ENCODE data around the gene DST. TPM values are rescaled to one million over a fixed set of nuclear protein-coding genes. Genes with fewer than 3 reads are reported as not detected.

DST gene
- total RNA-seq, 2 donors from 2014 or later = 443 to 489 TPM

DNA sequence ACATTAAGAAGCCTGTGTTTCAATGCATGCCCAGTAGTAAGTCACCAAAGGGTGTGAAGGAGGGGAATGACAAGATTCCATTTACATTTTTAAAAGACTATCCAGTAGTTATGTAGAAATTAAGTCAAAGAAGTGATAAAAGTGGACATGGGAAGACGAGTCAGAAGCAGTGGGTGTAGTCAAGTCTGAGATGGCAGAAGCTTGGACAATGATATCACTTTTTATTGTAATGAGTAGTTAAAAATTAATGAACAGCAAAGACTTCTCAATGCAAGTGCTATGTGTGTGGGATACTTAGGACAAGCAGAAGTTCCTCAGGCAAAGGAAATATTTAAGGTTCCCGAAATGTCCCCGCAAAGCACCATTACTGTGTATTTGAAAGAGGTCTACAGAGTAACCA, 156.0 kb downstream of the DST start:
- peaks cover 9 to 27% of the 10 kb centered on the region in 2 donors for H3K4me1 ChIP-seq (ENCODE audit: control insufficient read depth in 1 of 2, low read depth in 2 of 2)
- H3K27ac ChIP-seq = no peak overlapping the region
- H3K4me3 ChIP-seq = no peak overlapping the region
- DNase-seq (ENCODE audit: low spot score) (no peak), ATAC-seq (ENCODE audit: insufficient number of reproducible peaks, low FRiP score, low read depth) (no peak)
- no peaks in the 10 kb centered on the region for H3K27me3 ChIP-seq (replicated peaks; ENCODE audit: insufficient read depth)
- TF ChIP-seq, protein P1, sequence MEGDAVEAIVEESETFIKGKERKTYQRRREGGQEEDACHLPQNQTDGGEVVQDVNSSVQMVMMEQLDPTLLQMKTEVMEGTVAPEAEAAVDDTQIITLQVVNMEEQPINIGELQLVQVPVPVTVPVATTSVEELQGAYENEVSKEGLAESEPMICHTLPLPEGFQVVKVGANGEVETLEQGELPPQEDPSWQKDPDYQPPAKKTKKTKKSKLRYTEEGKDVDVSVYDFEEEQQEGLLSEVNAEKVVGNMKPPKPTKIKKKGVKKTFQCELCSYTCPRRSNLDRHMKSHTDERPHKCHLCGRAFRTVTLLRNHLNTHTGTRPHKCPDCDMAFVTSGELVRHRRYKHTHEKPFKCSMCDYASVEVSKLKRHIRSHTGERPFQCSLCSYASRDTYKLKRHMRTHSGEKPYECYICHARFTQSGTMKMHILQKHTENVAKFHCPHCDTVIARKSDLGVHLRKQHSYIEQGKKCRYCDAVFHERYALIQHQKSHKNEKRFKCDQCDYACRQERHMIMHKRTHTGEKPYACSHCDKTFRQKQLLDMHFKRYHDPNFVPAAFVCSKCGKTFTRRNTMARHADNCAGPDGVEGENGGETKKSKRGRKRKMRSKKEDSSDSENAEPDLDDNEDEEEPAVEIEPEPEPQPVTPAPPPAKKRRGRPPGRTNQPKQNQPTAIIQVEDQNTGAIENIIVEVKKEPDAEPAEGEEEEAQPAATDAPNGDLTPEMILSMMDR (IDR thresholded peaks at IDR 0.05) = no peak
- H3K36me3 ChIP-seq = peaks cover 26% of the 10 kb centered on the region
- H3K9me3 ChIP-seq = no peaks in the 10 kb centered on the region

- peaks cover 28% of the 10 kb centered on the region for H3K36me3 ChIP-seq
- no peaks in the 10 kb centered on the region for H3K9me3 ChIP-seq
- peaks cover 9 to 13% of the 10 kb centered on the region in 2 donors for H3K4me1 ChIP-seq (ENCODE audit: control insufficient read depth in 1 of 2, low read depth in 2 of 2)
- DNase-seq (ENCODE audit: low spot score) (no peak), ATAC-seq (ENCODE audit: insufficient number of reproducible peaks, low FRiP score, low read depth) (no peak)
- TF ChIP-seq, protein P1 (IDR thresholded peaks at IDR 0.05) = no peak
- H3K27me3 ChIP-seq (replicated peaks; ENCODE audit: insufficient read depth) = no peaks in the 10 kb centered on the region
- no peak overlapping the region for H3K27ac ChIP-seq
- H3K4me3 ChIP-seq = no peak overlapping the region
Measured at GRCh38 chr6:56484669-56485068, 158.0 kb downstream of the DST start.

DNA sequence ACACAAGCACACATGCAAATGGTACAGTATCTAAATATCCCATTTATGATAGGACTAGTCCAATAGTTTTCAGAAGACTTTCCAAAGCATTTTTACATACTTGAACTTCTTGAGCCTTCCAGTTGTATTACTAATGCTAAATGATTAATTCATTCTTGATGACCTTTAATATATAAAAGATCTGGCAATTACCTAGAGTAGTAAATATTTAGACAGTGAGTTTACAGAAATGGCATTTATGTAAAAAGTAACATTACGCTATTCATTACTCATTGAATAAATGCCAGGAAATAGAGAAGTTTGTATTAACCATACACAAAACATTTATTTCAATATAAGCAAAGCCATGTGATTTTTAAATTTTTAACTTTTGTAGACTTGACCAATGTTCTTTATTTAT, 158.8 kb downstream of the DST start:
- Histone ChIP-seq H3K27me3 (replicated peaks; ENCODE audit: insufficient read depth) (no peaks in the 10 kb centered on the region), H3K27ac (no peak overlapping the region), H3K4me3 (no peak overlapping the region), H3K36me3 (peaks cover 28% of the 10 kb centered on the region), H3K9me3 (no peaks in the 10 kb centered on the region), H3K4me1 (ENCODE audit: control insufficient read depth in 1 of 2, low read depth in 2 of 2) (peaks cover 9 to 13% of the 10 kb centered on the region in 2 donors)
- TF ChIP-seq, protein P1 (IDR thresholded peaks at IDR 0.05) = no peak
- DNase-seq (ENCODE audit: low spot score) (no peak), ATAC-seq (ENCODE audit: insufficient number of reproducible peaks, low FRiP score, low read depth) (no peak)

- no peak for DNase-seq (ENCODE audit: low spot score)
- TF ChIP-seq, protein P1 (IDR thresholded peaks at IDR 0.05) = no peak
- Histone ChIP-seq H3K36me3 (peaks cover 36% of the 10 kb centered on the region), H3K4me1 (ENCODE audit: control insufficient read depth in 1 of 2, low read depth in 2 of 2) (peaks cover 9 to 13% of the 10 kb centered on the region in 2 donors), H3K9me3 (no peaks in the 10 kb centered on the region), H3K27me3 (replicated peaks; ENCODE audit: insufficient read depth) (no peaks in the 10 kb centered on the region), H3K4me3 (no peak overlapping the region), H3K27ac (no peak overlapping the region)
- no peak for ATAC-seq (ENCODE audit: insufficient number of reproducible peaks, low FRiP score, low read depth)
Measured at GRCh38 chr6:56482525-56482924, 160.2 kb downstream of the DST start.

DNA sequence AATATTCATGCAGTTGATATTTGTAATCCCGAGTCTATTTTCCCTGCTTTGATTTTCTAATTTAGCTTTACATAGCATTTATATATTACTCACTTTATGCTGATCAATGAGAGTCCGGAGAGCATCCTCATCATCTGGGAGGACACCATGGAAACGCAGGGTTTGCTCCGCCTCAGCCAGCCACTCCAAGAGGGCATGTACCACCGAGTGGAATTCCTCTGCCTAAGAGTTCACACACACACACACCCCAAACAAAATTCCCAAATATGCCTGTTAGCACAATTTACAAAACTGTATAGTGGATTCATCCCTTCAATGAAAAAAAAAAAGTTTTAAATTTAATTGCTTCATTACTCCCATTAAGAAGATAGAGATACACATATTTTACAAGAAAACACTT, 160.7 kb downstream of the DST start:
- H3K27ac ChIP-seq = no peak overlapping the region
- H3K4me3 ChIP-seq = no peak overlapping the region
- H3K9me3 ChIP-seq = no peaks in the 10 kb centered on the region
- H3K4me1 ChIP-seq (ENCODE audit: control insufficient read depth in 1 of 2, low read depth in 2 of 2) = peaks cover 9 to 13% of the 10 kb centered on the region in 2 donors
- H3K27me3 ChIP-seq (replicated peaks; ENCODE audit: insufficient read depth) = no peaks in the 10 kb centered on the region
- TF ChIP-seq, protein P1 (IDR thresholded peaks at IDR 0.05) = no peak
- H3K36me3 ChIP-seq = peaks cover 34% of the 10 kb centered on the region
- ATAC-seq (ENCODE audit: insufficient number of reproducible peaks, low FRiP score, low read depth) (no peak), DNase-seq (ENCODE audit: low spot score) (no peak)

All from thoracic aorta (tissue), 2 donors.